Measurements from ENCODE around the gene SPINK7. TPM values are rescaled to one million over a fixed set of nuclear protein-coding genes. Genes with fewer than 3 reads are reported as not detected.
A peak's percentile ranks its signal among the peaks of the same experiment; 100 is the strongest.
"Not testable (repeated sequence)": the region's sequence is repeated elsewhere in the genome, so short reads cannot be mapped to it uniquely, and the experiment has no call there.

The SPINK7 gene
- total RNA-seq = not detected

- H3K36me3 Mint-ChIP-seq = no peaks in the 10 kb centered on the region
- CTCF ChIA-PET = no interaction called here
- DNase-seq = no peak
- H3K4me3 Mint-ChIP-seq = no peak within 1 kb of the TSS
- POLR2A ChIA-PET = no interaction called here
- peaks cover 3% of the 10 kb centered on the region for H3K9me3 Mint-ChIP-seq
- intact Hi-C loops (cut with micrococcal nuclease) = no loop called here
- no peaks in the 10 kb centered on the region for H3K4me1 Mint-ChIP-seq (ENCODE audit: low read depth)
- H3K27me3 Mint-ChIP-seq = no peaks in the 10 kb centered on the region
- H3K27ac Mint-ChIP-seq = no peak within 1 kb of the TSS
Measured at GRCh38 chr5:148312153-148312552, at the start of gene SPINK7. SPINK7 (plus strand) TSS chr5:148312423; CDS start chr5:148312484, 61 bp downstream.

- CTCF ChIA-PET = no interaction called here
- POLR2A ChIA-PET = no interaction called here
- no peaks in the 10 kb centered on the region for H3K27me3 Mint-ChIP-seq
- H3K4me1 Mint-ChIP-seq (ENCODE audit: low read depth) = no peaks in the 10 kb centered on the region
- no peak overlapping the region for H3K4me3 Mint-ChIP-seq
- H3K27ac Mint-ChIP-seq = no peak overlapping the region
- no peaks in the 10 kb centered on the region for H3K36me3 Mint-ChIP-seq
- intact Hi-C loops (cut with micrococcal nuclease) = no loop called here
- peaks cover 10% of the 10 kb centered on the region for H3K9me3 Mint-ChIP-seq
- DNase-seq = no peak
Measured at GRCh38 chr5:148267962-148268361, 44.3 kb upstream of the SPINK7 start.

- no peak for DNase-seq
- intact Hi-C loops (cut with micrococcal nuclease) = no loop called here
- Mint-ChIP-seq H3K9me3 (peaks cover 10% of the 10 kb centered on the region), H3K4me3 (no peak within 1 kb of the TSS), H3K36me3 (no peaks in the 10 kb centered on the region), H3K4me1 (ENCODE audit: low read depth) (no peaks in the 10 kb centered on the region), H3K27ac (no peak within 1 kb of the TSS), H3K27me3 (no peaks in the 10 kb centered on the region)
- ChIA-PET CTCF (no interaction called here), POLR2A (no interaction called here)
Measured at GRCh38 chr5:148268566-148268965, 43.7 kb upstream of the SPINK7 start, which contains the start of gene SPINK13. SPINK13 (plus strand) TSS chr5:148268794; CDS start chr5:148270073, 1,279 bp downstream.

GRCh38 chr5:148275129-148275528 is 37.1 kb upstream of the SPINK7 start:
- DNase-seq; POLR2A ChIA-PET; H3K4me1 Mint-ChIP-seq (ENCODE audit: low read depth); H3K27me3 Mint-ChIP-seq; H3K36me3 Mint-ChIP-seq; CTCF ChIA-PET; intact Hi-C loops (cut with micrococcal nuclease); H3K4me3 Mint-ChIP-seq; H3K27ac Mint-ChIP-seq: not testable (repeated sequence)
- peaks cover 27% of the 10 kb centered on the region for H3K9me3 Mint-ChIP-seq

- CTCF ChIA-PET; H3K27ac Mint-ChIP-seq; intact Hi-C loops (cut with micrococcal nuclease); H3K4me1 Mint-ChIP-seq (ENCODE audit: low read depth); H3K27me3 Mint-ChIP-seq; POLR2A ChIA-PET; H3K36me3 Mint-ChIP-seq; H3K4me3 Mint-ChIP-seq: not testable (repeated sequence)
- peak; percentile 15 for DNase-seq
- peaks cover 24% of the 10 kb centered on the region for H3K9me3 Mint-ChIP-seq
Measured at GRCh38 chr5:148280893-148281292, 31.3 kb upstream of the SPINK7 start.

DNA sequence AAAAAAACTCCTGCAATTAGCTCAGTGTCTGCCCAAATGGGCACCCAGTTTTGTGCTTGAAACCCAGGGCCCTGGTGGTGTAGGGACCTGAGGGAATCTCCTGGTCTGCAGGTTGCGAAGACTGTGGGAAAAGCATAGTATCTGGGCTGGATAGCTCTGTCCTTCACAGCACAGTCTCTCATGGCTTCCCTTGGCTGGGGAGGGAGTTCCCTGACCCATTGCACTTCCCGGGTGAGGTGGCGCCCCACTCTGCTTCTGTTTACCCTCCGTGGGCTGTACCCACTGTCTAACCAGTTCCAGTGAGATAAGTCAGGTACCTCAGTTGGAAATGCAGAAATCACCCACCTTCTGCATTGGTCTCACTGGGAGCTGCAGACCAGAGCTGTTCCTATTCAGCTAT is 30.9 kb upstream of the SPINK7 start:
- CTCF ChIA-PET; H3K36me3 Mint-ChIP-seq; DNase-seq; H3K27me3 Mint-ChIP-seq; H3K27ac Mint-ChIP-seq; H3K4me1 Mint-ChIP-seq (ENCODE audit: low read depth); H3K4me3 Mint-ChIP-seq; intact Hi-C loops (cut with micrococcal nuclease); POLR2A ChIA-PET: not testable (repeated sequence)
- H3K9me3 Mint-ChIP-seq = peaks cover 24% of the 10 kb centered on the region

DNA sequence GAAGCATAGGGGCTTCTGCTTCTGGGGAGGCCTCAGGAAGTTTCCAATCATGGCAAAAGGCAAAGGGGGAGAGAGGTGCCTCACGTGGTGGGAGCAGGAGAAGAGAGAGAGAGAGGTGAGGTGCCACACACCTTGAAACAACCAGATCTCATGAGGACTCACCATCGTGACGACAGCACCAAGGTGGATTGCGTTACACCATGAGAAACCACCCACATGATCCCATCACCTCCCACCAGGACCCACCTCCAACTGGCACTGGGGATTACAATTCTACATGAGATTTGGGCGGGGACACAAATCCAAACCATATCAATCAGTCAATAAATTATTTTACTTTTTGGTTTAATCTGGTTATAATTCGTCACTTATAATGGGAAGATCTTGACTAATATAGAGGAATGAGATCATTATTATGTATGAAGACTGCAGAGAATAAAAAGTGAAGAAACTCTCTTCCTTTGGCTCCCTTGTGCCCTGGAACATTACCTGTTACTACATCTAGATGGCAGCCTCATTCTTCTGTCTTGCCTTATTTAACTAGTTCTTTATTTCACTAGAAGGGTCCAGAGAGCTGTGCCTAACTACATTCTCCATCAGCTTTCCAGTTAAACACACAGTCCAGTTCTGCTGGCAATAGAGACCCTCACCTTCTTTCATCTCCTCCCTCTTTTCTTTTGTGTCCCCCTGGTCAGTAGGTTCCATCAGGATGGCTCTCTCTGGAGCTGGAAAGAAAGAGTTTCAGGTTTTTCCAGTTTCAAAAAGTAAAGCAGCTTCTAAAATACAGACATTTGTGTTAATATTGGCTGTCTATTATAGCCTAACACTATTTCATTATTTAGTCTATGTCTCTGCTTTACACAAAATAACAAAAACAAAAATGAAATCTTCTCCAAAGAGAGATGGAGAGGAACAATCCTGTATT is 21.7 kb upstream of the SPINK7 start:
- no peak for DNase-seq
- H3K4me3 Mint-ChIP-seq = no peak overlapping the region
- no peaks in the 10 kb centered on the region for H3K36me3 Mint-ChIP-seq
- no peak overlapping the region for H3K27ac Mint-ChIP-seq
- CTCF ChIA-PET = interaction anchor here (0.6 to 1.4 kb wide), 3 partner anchors 108 to 442 kb away, joined by 3 to 4 read pairs (median 4); no protein-coding TSS in a partner anchor
- H3K9me3 Mint-ChIP-seq = no peaks in the 10 kb centered on the region
- H3K4me1 Mint-ChIP-seq (ENCODE audit: low read depth) = no peaks in the 10 kb centered on the region
- POLR2A ChIA-PET = no interaction called here
- intact Hi-C loops (cut with micrococcal nuclease) = loop anchor here (10.0 kb wide), 1 partner anchor 154 kb away; no protein-coding TSS in a partner anchor
- H3K27me3 Mint-ChIP-seq = peaks cover 3% of the 10 kb centered on the region

- DNase-seq = no peak
- ChIA-PET CTCF (no interaction called here), POLR2A (no interaction called here)
- intact Hi-C loops (cut with micrococcal nuclease) = loop anchor here (10.0 kb wide), 1 partner anchor 147 kb away; no protein-coding TSS in a partner anchor
- Mint-ChIP-seq H3K36me3 (no peaks in the 10 kb centered on the region), H3K27me3 (no peaks in the 10 kb centered on the region), H3K27ac (no peak overlapping the region), H3K9me3 (no peaks in the 10 kb centered on the region), H3K4me3 (no peak overlapping the region), H3K4me1 (ENCODE audit: low read depth) (peaks cover 5% of the 10 kb centered on the region)
Measured at GRCh38 chr5:148297731-148298130, 14.5 kb upstream of the SPINK7 start.

GRCh38 chr5:148306446-148306845 is 5.8 kb upstream of the SPINK7 start:
- Mint-ChIP-seq H3K4me3 (no peak overlapping the region), H3K27me3 (no peaks in the 10 kb centered on the region), H3K4me1 (ENCODE audit: low read depth) (no peaks in the 10 kb centered on the region), H3K36me3 (no peaks in the 10 kb centered on the region), H3K9me3 (peaks cover 3% of the 10 kb centered on the region), H3K27ac (no peak overlapping the region)
- intact Hi-C loops (cut with micrococcal nuclease) = no loop called here
- POLR2A ChIA-PET = no interaction called here
- no peak for DNase-seq
- CTCF ChIA-PET = interaction anchor here (1.0 to 1.3 kb wide), 2 partner anchors 68 to 123 kb away, joined by 3 to 4 read pairs; no protein-coding TSS in a partner anchor

DNA sequence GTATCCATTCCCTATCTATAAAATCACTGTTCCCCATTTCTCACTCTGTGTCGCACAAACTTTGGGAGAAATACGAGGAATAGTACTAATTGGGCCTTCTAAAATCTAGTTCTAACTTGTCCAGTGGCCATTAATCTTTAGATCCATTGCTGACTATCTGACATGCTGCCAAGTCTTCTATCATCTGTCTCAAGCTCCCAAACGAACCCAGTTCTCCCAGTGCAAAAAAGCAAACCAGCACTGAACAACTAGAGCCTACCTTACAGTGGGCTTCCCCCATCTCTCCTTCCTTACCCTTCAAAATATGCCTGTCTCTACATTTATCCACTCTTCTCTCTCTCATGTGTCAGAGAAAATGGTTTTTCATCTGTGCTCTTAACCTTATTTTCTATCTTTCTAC is 3.2 kb upstream of the SPINK7 start:
- no peak overlapping the region for H3K4me3 Mint-ChIP-seq
- peaks cover 3% of the 10 kb centered on the region for H3K9me3 Mint-ChIP-seq
- POLR2A ChIA-PET = no interaction called here
- no peak for DNase-seq
- CTCF ChIA-PET = no interaction called here
- no peaks in the 10 kb centered on the region for H3K4me1 Mint-ChIP-seq (ENCODE audit: low read depth)
- H3K36me3 Mint-ChIP-seq = no peaks in the 10 kb centered on the region
- no peak overlapping the region for H3K27ac Mint-ChIP-seq
- H3K27me3 Mint-ChIP-seq = no peaks in the 10 kb centered on the region
- intact Hi-C loops (cut with micrococcal nuclease) = no loop called here

GRCh38 chr5:148309746-148310145 is 2.5 kb upstream of the SPINK7 start:
- H3K36me3 Mint-ChIP-seq = no peaks in the 10 kb centered on the region
- ChIA-PET CTCF (no interaction called here), POLR2A (no interaction called here)
- no peak overlapping the region for H3K4me3 Mint-ChIP-seq
- H3K4me1 Mint-ChIP-seq (ENCODE audit: low read depth) = no peaks in the 10 kb centered on the region
- DNase-seq = no peak
- H3K9me3 Mint-ChIP-seq = peaks cover 3% of the 10 kb centered on the region
- H3K27me3 Mint-ChIP-seq = no peaks in the 10 kb centered on the region
- no peak overlapping the region for H3K27ac Mint-ChIP-seq
- intact Hi-C loops (cut with micrococcal nuclease) = no loop called here

DNA sequence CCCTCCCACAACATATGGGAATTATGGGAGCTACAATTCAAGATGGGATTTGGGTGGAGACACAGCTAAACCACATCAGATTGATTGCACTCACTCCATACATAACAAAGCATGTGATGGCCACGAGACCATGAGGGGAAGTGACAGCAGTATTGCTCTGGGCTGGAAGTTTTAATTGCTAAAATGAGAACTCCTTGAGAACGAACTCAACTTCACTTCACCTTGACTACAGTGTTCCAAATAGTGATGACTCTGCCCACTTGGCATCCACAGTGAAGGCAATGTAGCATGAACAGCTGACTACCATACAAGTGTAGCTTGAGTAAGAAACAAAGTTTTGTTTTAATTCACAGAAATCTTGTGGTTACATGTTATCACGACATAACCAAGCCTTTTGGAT is 739 bp upstream of the SPINK7 start:
- Mint-ChIP-seq H3K4me3 (no peak overlapping the region), H3K27me3 (no peaks in the 10 kb centered on the region), H3K36me3 (no peaks in the 10 kb centered on the region), H3K4me1 (ENCODE audit: low read depth) (no peaks in the 10 kb centered on the region), H3K27ac (no peak overlapping the region), H3K9me3 (peaks cover 3% of the 10 kb centered on the region)
- intact Hi-C loops (cut with micrococcal nuclease) = no loop called here
- DNase-seq = no peak
- ChIA-PET CTCF (no interaction called here), POLR2A (no interaction called here)

DNA sequence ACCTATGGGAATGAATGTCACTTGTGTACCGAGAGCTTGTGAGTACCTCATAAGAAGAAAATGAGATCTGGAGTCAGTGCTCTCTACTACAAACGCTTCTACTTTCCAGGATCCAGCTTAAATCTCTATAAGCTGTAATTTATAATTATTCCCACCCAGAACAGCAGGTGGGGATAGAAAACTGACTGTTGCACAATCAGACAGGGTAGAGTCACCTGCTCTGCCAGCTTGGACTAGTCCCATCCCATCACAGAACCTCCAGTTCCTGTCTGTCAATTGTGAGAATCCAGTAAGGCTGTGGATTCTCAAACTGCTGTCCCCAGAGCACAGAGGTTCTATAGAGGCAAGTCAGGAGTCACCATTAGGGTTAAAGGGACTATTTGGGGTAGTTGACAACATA is 2.0 kb downstream of the SPINK7 start:
- DNase-seq = no peak
- intact Hi-C loops (cut with micrococcal nuclease) = no loop called here
- Mint-ChIP-seq H3K36me3 (no peaks in the 10 kb centered on the region), H3K27me3 (no peaks in the 10 kb centered on the region), H3K4me3 (no peak overlapping the region), H3K9me3 (peaks cover 3% of the 10 kb centered on the region), H3K4me1 (ENCODE audit: low read depth) (no peaks in the 10 kb centered on the region), H3K27ac (no peak overlapping the region)
- ChIA-PET CTCF (interaction anchor here (0.6 kb wide), 1 partner anchor 30 kb away, joined by 3 read pairs; no protein-coding TSS in a partner anchor), POLR2A (no interaction called here)

Data from activated CD4-positive, alpha-beta memory T cell treated with anti-CD3 and anti-CD28 coated beads for 36 hours (primary cell).